Measurements from ENCODE around the gene FGF22.

Gene FGF22

GRCh38 chr19:651991-652390 is 12.3 kb downstream of the FGF22 start:
- no peak for DNase-seq
- peaks cover 5% of the 10 kb centered on the region for H3K36me3 Mint-ChIP-seq (ENCODE audit: low read depth)
- H3K4me1 Mint-ChIP-seq, result peaks cover 17% of the 10 kb centered on the region
- H3K4me3 Mint-ChIP-seq, result no peak overlapping the region
- no peak overlapping the region for H3K27ac Mint-ChIP-seq
- H3K27me3 Mint-ChIP-seq (ENCODE audit: low read depth, poor library complexity), result no peaks in the 10 kb centered on the region
- TF ChIP-seq, protein P1, sequence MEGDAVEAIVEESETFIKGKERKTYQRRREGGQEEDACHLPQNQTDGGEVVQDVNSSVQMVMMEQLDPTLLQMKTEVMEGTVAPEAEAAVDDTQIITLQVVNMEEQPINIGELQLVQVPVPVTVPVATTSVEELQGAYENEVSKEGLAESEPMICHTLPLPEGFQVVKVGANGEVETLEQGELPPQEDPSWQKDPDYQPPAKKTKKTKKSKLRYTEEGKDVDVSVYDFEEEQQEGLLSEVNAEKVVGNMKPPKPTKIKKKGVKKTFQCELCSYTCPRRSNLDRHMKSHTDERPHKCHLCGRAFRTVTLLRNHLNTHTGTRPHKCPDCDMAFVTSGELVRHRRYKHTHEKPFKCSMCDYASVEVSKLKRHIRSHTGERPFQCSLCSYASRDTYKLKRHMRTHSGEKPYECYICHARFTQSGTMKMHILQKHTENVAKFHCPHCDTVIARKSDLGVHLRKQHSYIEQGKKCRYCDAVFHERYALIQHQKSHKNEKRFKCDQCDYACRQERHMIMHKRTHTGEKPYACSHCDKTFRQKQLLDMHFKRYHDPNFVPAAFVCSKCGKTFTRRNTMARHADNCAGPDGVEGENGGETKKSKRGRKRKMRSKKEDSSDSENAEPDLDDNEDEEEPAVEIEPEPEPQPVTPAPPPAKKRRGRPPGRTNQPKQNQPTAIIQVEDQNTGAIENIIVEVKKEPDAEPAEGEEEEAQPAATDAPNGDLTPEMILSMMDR (IDR thresholded peaks at IDR 0.05), result no peak
- H3K9me3 Mint-ChIP-seq, result no peaks in the 10 kb centered on the region

DNA sequence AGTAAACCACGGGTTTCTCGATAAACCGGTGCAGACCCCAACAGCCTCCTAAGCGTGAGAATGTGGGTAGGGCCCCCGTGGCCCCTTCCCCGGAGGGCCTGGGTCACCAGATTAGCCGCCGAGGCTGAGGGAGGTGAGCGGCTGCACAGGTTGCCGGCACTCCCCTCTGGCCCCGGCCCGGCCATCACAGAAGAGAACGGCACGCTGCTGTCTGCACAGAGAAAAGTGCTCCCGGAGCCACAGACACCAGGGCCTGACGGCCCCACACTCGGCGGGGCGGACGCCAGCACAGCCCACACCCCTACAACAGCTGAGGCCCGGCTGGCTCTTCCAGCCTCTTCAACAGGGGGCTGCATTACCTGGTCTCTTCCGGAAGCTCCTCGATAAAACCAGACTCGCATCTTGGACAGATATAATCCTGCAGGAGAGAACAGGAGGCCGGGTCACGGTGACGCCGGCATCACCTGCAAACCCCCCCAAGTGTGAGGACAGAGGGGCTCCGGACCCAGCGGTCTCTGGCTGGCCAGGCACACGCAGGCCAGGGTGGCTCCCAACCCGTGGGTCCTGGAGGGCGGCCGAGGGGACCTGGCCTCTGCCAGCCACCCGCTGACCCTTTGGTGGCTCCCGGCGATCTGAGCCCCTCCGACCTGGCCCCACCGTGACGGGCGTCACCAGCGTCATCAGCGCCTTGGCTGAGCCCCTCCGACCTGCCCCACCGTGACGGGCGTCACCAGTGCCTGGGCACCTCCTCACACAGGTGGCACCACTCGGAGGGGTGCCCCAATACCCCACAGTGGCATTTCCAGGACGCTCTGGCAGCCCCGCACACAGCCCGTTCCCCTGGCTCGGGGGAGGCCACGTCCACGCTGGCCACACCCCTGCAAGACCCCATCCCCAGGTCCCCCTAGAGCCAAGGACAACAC is 13.0 kb downstream of the FGF22 start:
- TF ChIP-seq, protein P1 (IDR thresholded peaks at IDR 0.05), result no peak
- H3K4me1 Mint-ChIP-seq, result peaks cover 17% of the 10 kb centered on the region
- no peak for DNase-seq
- H3K27me3 Mint-ChIP-seq (ENCODE audit: low read depth, poor library complexity), result no peaks in the 10 kb centered on the region
- no peak overlapping the region for H3K27ac Mint-ChIP-seq
- H3K36me3 Mint-ChIP-seq (ENCODE audit: low read depth), result peaks cover 5% of the 10 kb centered on the region
- H3K9me3 Mint-ChIP-seq, result no peaks in the 10 kb centered on the region
- no peak overlapping the region for H3K4me3 Mint-ChIP-seq

- H3K27ac Mint-ChIP-seq, result peak overlapping the region; percentile 87
- H3K4me3 Mint-ChIP-seq, result no peak overlapping the region
- H3K27me3 Mint-ChIP-seq (ENCODE audit: low read depth, poor library complexity), result no peaks in the 10 kb centered on the region
- no peak for DNase-seq
- H3K36me3 Mint-ChIP-seq (ENCODE audit: low read depth), result peaks cover 5% of the 10 kb centered on the region
- no peaks in the 10 kb centered on the region for H3K9me3 Mint-ChIP-seq
- peaks cover 17% of the 10 kb centered on the region for H3K4me1 Mint-ChIP-seq
- TF ChIP-seq, protein P1 (IDR thresholded peaks at IDR 0.05), result no peak
These were observed 13.7 kb downstream of the FGF22 start for GRCh38 chr19:653425-653824.

DNA sequence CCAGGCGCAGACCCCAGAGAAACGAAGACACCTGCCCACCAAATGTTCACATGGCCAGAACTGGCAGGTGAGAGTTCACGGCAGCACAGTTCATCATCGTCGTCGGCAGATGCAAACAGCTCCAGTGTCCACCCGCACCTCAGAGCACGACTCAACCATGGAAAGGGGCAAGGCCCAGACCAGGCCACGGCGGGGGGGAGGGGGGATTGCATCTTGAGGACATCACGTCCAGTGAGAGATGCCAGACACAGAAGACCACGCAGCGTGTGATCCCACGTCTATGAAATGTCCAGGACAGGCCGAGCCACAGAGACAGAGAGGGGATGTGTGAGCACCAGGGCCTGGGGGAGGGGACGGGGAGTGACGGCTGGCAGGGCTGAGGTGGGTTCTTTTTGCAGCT is 16.0 kb downstream of the FGF22 start:
- Mint-ChIP-seq H3K27ac (peak overlapping the region; percentile 97), H3K4me3 (no peak overlapping the region), H3K36me3 (ENCODE audit: low read depth) (peaks cover 5% of the 10 kb centered on the region), H3K4me1 (peaks cover 27% of the 10 kb centered on the region), H3K9me3 (no peaks in the 10 kb centered on the region), H3K27me3 (ENCODE audit: low read depth, poor library complexity) (no peaks in the 10 kb centered on the region)
- no peak for DNase-seq
- TF ChIP-seq, protein P1 (IDR thresholded peaks at IDR 0.05), result no peak

GRCh38 chr19:656751-657559 is 17.3 kb downstream of the FGF22 start:
- no peak for DNase-seq
- Mint-ChIP-seq H3K9me3 (no peaks in the 10 kb centered on the region), H3K27me3 (ENCODE audit: low read depth, poor library complexity) (no peaks in the 10 kb centered on the region), H3K27ac (peak overlapping the region; percentile 42), H3K36me3 (ENCODE audit: low read depth) (peaks cover 5% of the 10 kb centered on the region), H3K4me1 (peaks cover 40% of the 10 kb centered on the region), H3K4me3 (no peak overlapping the region)
- TF ChIP-seq, protein P1 (IDR thresholded peaks at IDR 0.05), result no peak

All from nephron progenitor cell (in vitro differentiated cells).